Activated T-helper 1 cell treated with anti-CD3 and anti-CD28 coated beads, Interleukin-12 subunit alpha, Interleukin-12 subunit beta, Interleukin-2, Interleukin-4 antibody, amounts not matched to agents 30 ng/mL and 10 ng/mL and 1 ng/mL, durations not matched to agents 14 hours and 24 hours and 36 hours (primary cell): ENCODE measurements around the gene AGAP4. TPM values are rescaled to one million over a fixed set of nuclear protein-coding genes. Genes with fewer than 3 reads are reported as not detected.
"Not testable (repeated sequence)": the region's sequence is repeated elsewhere in the genome, so short reads cannot be mapped to it uniquely, and the experiment has no call there.

Experiments used
- DNase-seq: peaks from one replicate; pipeline ENCODE4 v3.0.0; 2021; ENCODE audit warnings: low spot score
- H3K27ac Mint-ChIP-seq: one replicate; pipeline ENCODE4 v1.8.0; 2021; ENCODE audit warnings: mild to moderate bottlenecking, mixed read lengths
- H3K27me3 Mint-ChIP-seq: one replicate; pipeline ENCODE4 v1.8.0; 2022; ENCODE audit warnings: mild to moderate bottlenecking, moderate library complexity, mixed read lengths; ENCODE audit not compliant: insufficient read depth
- H3K36me3 Mint-ChIP-seq: one replicate; pipeline ENCODE4 v1.8.0; 2021; ENCODE audit warnings: low read depth, mixed read lengths
- H3K4me1 Mint-ChIP-seq: one replicate; pipeline ENCODE4 v1.8.0; 2021; ENCODE audit warnings: low read depth, mixed read lengths
- H3K4me3 Mint-ChIP-seq: one replicate; pipeline ENCODE4 v1.8.0; 2021; ENCODE audit warnings: mild to moderate bottlenecking, moderate library complexity, mixed read lengths
- H3K9me3 Mint-ChIP-seq: one replicate; pipeline ENCODE4 v1.8.0; 2021; ENCODE audit warnings: mixed read lengths
- intact Hi-C: fragments of 100-400 bp; cut with micrococcal nuclease; formaldehyde crosslinking; loops from one replicate; pipeline ENCODE4 v1.15.1; 2024
- total RNA-seq: library from RNA; stranded (reverse); gene quantifications from 2 replicates; pipeline ENCODE4 v1.2.3, GENCODE V29; 2022

The AGAP4 gene
- 15.0 and 16.7 TPM in 2 replicates for total RNA-seq

GRCh38 chr10:45847400-45847799 is at the start of gene AGAP4:
Gene AGAP4 (minus strand): TSS chr10:45847500. CDS start chr10:45847347, 153 bp downstream.
- H3K4me1 Mint-ChIP-seq, DNase-seq, intact Hi-C loops, H3K27ac Mint-ChIP-seq, H3K9me3 Mint-ChIP-seq, H3K27me3 Mint-ChIP-seq, H3K4me3 Mint-ChIP-seq, H3K36me3 Mint-ChIP-seq: not testable (repeated sequence)

- H3K27ac Mint-ChIP-seq, H3K4me1 Mint-ChIP-seq, H3K27me3 Mint-ChIP-seq, H3K9me3 Mint-ChIP-seq, intact Hi-C loops, H3K4me3 Mint-ChIP-seq, H3K36me3 Mint-ChIP-seq, DNase-seq: not testable (repeated sequence)
Observed at GRCh38 chr10:45890721-45891120, 43.4 kb upstream of the AGAP4 start.

GRCh38 chr10:45889539-45890230 is 42.4 kb upstream of the AGAP4 start:
- DNase-seq, H3K9me3 Mint-ChIP-seq, H3K4me3 Mint-ChIP-seq, H3K36me3 Mint-ChIP-seq, intact Hi-C loops, H3K27ac Mint-ChIP-seq, H3K4me1 Mint-ChIP-seq, H3K27me3 Mint-ChIP-seq: not testable (repeated sequence)

- H3K36me3 Mint-ChIP-seq, H3K9me3 Mint-ChIP-seq, H3K4me1 Mint-ChIP-seq, H3K27ac Mint-ChIP-seq, DNase-seq, H3K4me3 Mint-ChIP-seq, intact Hi-C loops, H3K27me3 Mint-ChIP-seq: not testable (repeated sequence)
Observed at GRCh38 chr10:45882880-45883279, 35.6 kb upstream of the AGAP4 start.

- H3K9me3 Mint-ChIP-seq, H3K27me3 Mint-ChIP-seq, intact Hi-C loops, H3K4me3 Mint-ChIP-seq, DNase-seq, H3K36me3 Mint-ChIP-seq, H3K4me1 Mint-ChIP-seq, H3K27ac Mint-ChIP-seq: not testable (repeated sequence)
Observed at GRCh38 chr10:45865404-45865803, 18.1 kb upstream of the AGAP4 start.

- not testable (repeated sequence) for H3K4me3 Mint-ChIP-seq
Observed at GRCh38 chr10:45864264-45864663, 17.0 kb upstream of the AGAP4 start.

GRCh38 chr10:45863632-45864031 is 16.3 kb upstream of the AGAP4 start:
- DNase-seq, H3K9me3 Mint-ChIP-seq, H3K4me1 Mint-ChIP-seq, H3K27ac Mint-ChIP-seq, H3K27me3 Mint-ChIP-seq, intact Hi-C loops, H3K36me3 Mint-ChIP-seq, H3K4me3 Mint-ChIP-seq: not testable (repeated sequence)

More at GRCh38 chr10:45864264-45864663, 17.0 kb upstream of the AGAP4 start:
- intact Hi-C loops, H3K36me3 Mint-ChIP-seq, H3K9me3 Mint-ChIP-seq, DNase-seq, H3K27ac Mint-ChIP-seq, H3K27me3 Mint-ChIP-seq, H3K4me1 Mint-ChIP-seq: not testable (repeated sequence)

GRCh38 chr10:45857931-45858330 is 10.6 kb upstream of the AGAP4 start:
- H3K27me3 Mint-ChIP-seq, intact Hi-C loops, H3K27ac Mint-ChIP-seq, H3K36me3 Mint-ChIP-seq, H3K4me1 Mint-ChIP-seq, DNase-seq, H3K4me3 Mint-ChIP-seq, H3K9me3 Mint-ChIP-seq: not testable (repeated sequence)

GRCh38 chr10:45848467-45848866 is 1.2 kb upstream of the AGAP4 start:
- H3K4me3 Mint-ChIP-seq, H3K9me3 Mint-ChIP-seq, H3K4me1 Mint-ChIP-seq, DNase-seq, H3K27me3 Mint-ChIP-seq, H3K27ac Mint-ChIP-seq, intact Hi-C loops, H3K36me3 Mint-ChIP-seq: not testable (repeated sequence)

GRCh38 chr10:45822918-45823317 is 24.4 kb downstream of the AGAP4 start:
- H3K4me1 Mint-ChIP-seq, H3K36me3 Mint-ChIP-seq, H3K27me3 Mint-ChIP-seq, intact Hi-C loops, H3K4me3 Mint-ChIP-seq, DNase-seq, H3K9me3 Mint-ChIP-seq, H3K27ac Mint-ChIP-seq: not testable (repeated sequence)

GRCh38 chr10:45820107-45820830 is 27.0 kb downstream of the AGAP4 start:
- H3K9me3 Mint-ChIP-seq, H3K4me1 Mint-ChIP-seq, H3K4me3 Mint-ChIP-seq, H3K27me3 Mint-ChIP-seq, H3K36me3 Mint-ChIP-seq, H3K27ac Mint-ChIP-seq, intact Hi-C loops, DNase-seq: not testable (repeated sequence)

GRCh38 chr10:45819552-45819951 is 27.7 kb downstream of the AGAP4 start:
- no peak overlapping the region for H3K27ac Mint-ChIP-seq
- H3K4me1 Mint-ChIP-seq, result no peaks in the 10 kb centered on the region
- H3K36me3 Mint-ChIP-seq, result no peaks in the 10 kb centered on the region
- H3K9me3 Mint-ChIP-seq, result no peaks in the 10 kb centered on the region
- H3K4me3 Mint-ChIP-seq, result no peak overlapping the region
- DNase-seq, result no peak
- intact Hi-C loops, result loop anchor here (10.0 kb wide), 1 partner anchor 355 kb away; no protein-coding TSS in a partner anchor
- H3K27me3 Mint-ChIP-seq, result peaks cover 3% of the 10 kb centered on the region

GRCh38 chr10:45817912-45818311 is 29.4 kb downstream of the AGAP4 start:
- Mint-ChIP-seq H3K4me3 (no peak overlapping the region), H3K27ac (no peak overlapping the region), H3K27me3 (peaks cover 3% of the 10 kb centered on the region), H3K4me1 (no peaks in the 10 kb centered on the region), H3K36me3 (no peaks in the 10 kb centered on the region), H3K9me3 (no peaks in the 10 kb centered on the region)
- intact Hi-C loops, result loop anchor here (10.0 kb wide), 1 partner anchor 353 kb away; no protein-coding TSS in a partner anchor
- no peak for DNase-seq
